ENCODE results near the gene TNFSF12.

Gene TNFSF12

GRCh38 chr17:7556627-7557026 is 7.8 kb downstream of the TNFSF12 start:
- H3K4me3 ChIP-seq (ENCODE audit: low read length): no peak overlapping the region
- no peak for TF ChIP-seq CTCF (conservative IDR thresholded peaks at IDR 0.05; ENCODE audit: low read length)
- DNase-seq (ENCODE audit: low read depth): no peak

- no peak for DNase-seq (ENCODE audit: low read depth)
- H3K4me3 ChIP-seq (ENCODE audit: low read length): no peak overlapping the region
- TF ChIP-seq CTCF (conservative IDR thresholded peaks at IDR 0.05; ENCODE audit: low read length): no peak
Observed at GRCh38 chr17:7557147-7557764, 8.4 kb downstream of the TNFSF12 start.

GRCh38 chr17:7557775-7558543 is 9.1 kb downstream of the TNFSF12 start:
- H3K4me3 ChIP-seq (ENCODE audit: low read length): peak overlapping the region; percentile 27

GRCh38 chr17:7558544-7559319 is 9.9 kb downstream of the TNFSF12 start, which contains the start of gene TNFSF13:
TNFSF13 (plus strand) TSS chr17:7558750; CDS start chr17:7559040, 290 bp downstream.
- H3K4me3 ChIP-seq (ENCODE audit: low read length): peak within 1 kb of the TSS; percentile 27
- DNase-seq (ENCODE audit: low read depth): no peak
- no peak for TF ChIP-seq CTCF (conservative IDR thresholded peaks at IDR 0.05; ENCODE audit: low read length)

More at GRCh38 chr17:7557775-7558543, 9.1 kb downstream of the TNFSF12 start:
- no peak for TF ChIP-seq CTCF (conservative IDR thresholded peaks at IDR 0.05; ENCODE audit: low read length)
- peak; percentile 84 for DNase-seq (ENCODE audit: low read depth)

- H3K4me3 ChIP-seq (ENCODE audit: low read length): no peak overlapping the region
- no peak for TF ChIP-seq CTCF (conservative IDR thresholded peaks at IDR 0.05; ENCODE audit: low read length)
- no peak for DNase-seq (ENCODE audit: low read depth)
Observed at GRCh38 chr17:7559320-7560171, 10.7 kb downstream of the TNFSF12 start.

- peak overlapping the region; percentile 77 for H3K4me3 ChIP-seq (ENCODE audit: low read length)
- peak; percentile 44 for DNase-seq (ENCODE audit: low read depth)
- TF ChIP-seq CTCF (conservative IDR thresholded peaks at IDR 0.05; ENCODE audit: low read length): peak; percentile 74
Observed at GRCh38 chr17:7560172-7561027, 11.5 kb downstream of the TNFSF12 start.

Data from AG10803 (cell line).